UCSD-AML1 (cell line): ENCODE data around the gene PDZD2.
"Not testable (repeated sequence)": the region's sequence is repeated elsewhere in the genome, so short reads cannot be mapped to it uniquely, and the experiment has no call there.

Experiments used
- DNase-seq: peaks from one replicate; lab custom pipeline; 2025; ENCODE audit not compliant: unreplicated experiment; lab: John Stamatoyannopoulos, UW

Gene PDZD2

GRCh38 chr5:31731710-31732301 is 92.9 kb downstream of the PDZD2 start:
- DNase-seq, result no peak

GRCh38 chr5:31732821-31733220 is 93.9 kb downstream of the PDZD2 start:
- not testable (repeated sequence) for DNase-seq

- no peak for DNase-seq
Measured at GRCh38 chr5:31733371-31733770, 94.4 kb downstream of the PDZD2 start.

- DNase-seq, result no peak
Measured at GRCh38 chr5:31736127-31736526, 97.2 kb downstream of the PDZD2 start.

GRCh38 chr5:31738199-31738598 is 99.3 kb downstream of the PDZD2 start:
- no peak for DNase-seq

- DNase-seq, result no peak
Measured at GRCh38 chr5:31741496-31741895, 102.6 kb downstream of the PDZD2 start.

GRCh38 chr5:31743678-31744077 is 104.7 kb downstream of the PDZD2 start:
- DNase-seq, result no peak

GRCh38 chr5:31748458-31749172 is 109.7 kb downstream of the PDZD2 start:
- no peak for DNase-seq

GRCh38 chr5:31750215-31750614 is 111.3 kb downstream of the PDZD2 start:
- no peak for DNase-seq

- no peak for DNase-seq
Measured at GRCh38 chr5:31751610-31752009, 112.7 kb downstream of the PDZD2 start.

- no peak for DNase-seq
Measured at GRCh38 chr5:31753700-31754357, 114.9 kb downstream of the PDZD2 start.

- no peak for DNase-seq
Measured at GRCh38 chr5:31754358-31754704, 115.4 kb downstream of the PDZD2 start.

- no peak for DNase-seq
Measured at GRCh38 chr5:31754741-31755675, 116.1 kb downstream of the PDZD2 start.

GRCh38 chr5:31755676-31756230 is 116.8 kb downstream of the PDZD2 start:
- DNase-seq, result no peak

GRCh38 chr5:31757806-31758205 is 118.9 kb downstream of the PDZD2 start:
- no peak for DNase-seq

- no peak for DNase-seq
Measured at GRCh38 chr5:31758803-31759425, 120.0 kb downstream of the PDZD2 start.

- no peak for DNase-seq
Measured at GRCh38 chr5:31759925-31760324, 121.0 kb downstream of the PDZD2 start.

GRCh38 chr5:31761877-31762276 is 122.9 kb downstream of the PDZD2 start:
- DNase-seq, result no peak

- DNase-seq, result no peak
Measured at GRCh38 chr5:31763424-31763823, 124.5 kb downstream of the PDZD2 start.

GRCh38 chr5:31764687-31765086 is 125.8 kb downstream of the PDZD2 start:
- not testable (repeated sequence) for DNase-seq
